NCI-H2029 treated with DMSO at 0.1 percent for 48 hours (cell line): Measurements from ENCODE around the gene ATP6V1G3.
"Not testable (repeated sequence)": the region's sequence is repeated elsewhere in the genome, so short reads cannot be mapped to it uniquely, and the experiment has no call there.

ENCODE experiments used
- DNase-seq: peaks from one replicate; lab custom pipeline; 2025; lab: John Stamatoyannopoulos, UW

The ATP6V1G3 gene, protein sequence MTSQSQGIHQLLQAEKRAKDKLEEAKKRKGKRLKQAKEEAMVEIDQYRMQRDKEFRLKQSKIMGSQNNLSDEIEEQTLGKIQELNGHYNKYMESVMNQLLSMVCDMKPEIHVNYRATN

DNA sequence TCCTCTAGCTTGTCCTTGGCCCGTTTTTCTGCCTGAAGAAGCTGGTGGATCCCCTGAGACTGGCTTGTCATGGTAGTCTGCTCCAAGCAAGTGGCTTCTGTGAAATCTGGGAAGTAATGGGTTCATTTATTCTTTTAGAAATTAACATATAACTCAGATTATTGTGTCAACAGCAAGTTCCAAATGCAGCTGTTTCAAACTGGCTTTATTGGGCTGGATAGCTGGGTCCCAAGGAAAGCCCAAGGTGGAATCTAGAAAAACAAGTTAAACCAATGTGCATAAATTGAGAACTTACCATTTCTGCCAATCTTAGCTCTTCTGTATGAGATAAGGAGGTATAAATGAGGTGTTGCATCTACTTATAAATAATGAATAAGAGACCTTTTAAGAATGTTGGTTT, at the start of gene ATP6V1G3:
ATP6V1G3 (minus strand) TSS at position 101 of the 400 bp plus-strand sequence; CDS start at position 71, 30 bp downstream.
- DNase-seq = no peak

DNA sequence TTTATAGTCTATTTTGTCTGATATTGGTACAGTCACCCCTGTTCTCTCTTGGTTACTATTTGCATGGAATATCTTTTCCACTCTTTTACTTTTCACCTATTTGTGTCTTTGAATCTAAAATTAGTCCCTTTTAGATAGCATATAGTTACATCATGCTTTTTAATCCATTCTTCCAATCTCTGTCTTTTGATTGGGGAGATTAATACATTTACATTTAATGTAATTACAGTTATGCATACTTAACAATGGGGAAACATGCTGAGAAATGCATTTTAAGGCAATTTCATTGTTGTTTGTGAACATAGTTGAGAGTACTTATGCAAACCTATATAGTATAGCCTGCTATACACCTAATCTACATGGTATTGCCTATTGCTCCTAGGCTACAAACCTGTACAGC, 48.4 kb upstream of the ATP6V1G3 start:
- DNase-seq = no peak

DNA sequence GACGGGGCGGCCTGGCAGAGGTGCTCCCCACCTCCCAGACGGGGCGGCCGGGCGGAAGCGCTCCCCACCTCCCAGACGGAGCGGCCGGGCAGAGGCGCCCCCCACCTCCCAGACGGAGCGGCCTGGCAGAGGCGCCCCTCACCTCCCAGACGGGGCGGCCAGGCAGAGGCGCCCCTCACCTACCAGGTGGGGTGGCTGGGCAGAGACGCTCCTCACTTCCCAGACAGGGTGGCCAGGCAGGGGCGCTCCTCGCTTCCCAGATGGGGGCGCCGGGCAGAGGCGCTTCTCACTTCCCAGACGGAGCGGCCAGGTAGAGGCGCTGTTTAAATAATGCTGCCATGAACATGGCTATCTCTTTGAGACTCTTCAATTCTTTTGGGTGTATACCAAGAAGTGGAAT, 43.7 kb upstream of the ATP6V1G3 start:
- no peak for DNase-seq

- not testable (repeated sequence) for DNase-seq
Measured at GRCh38 chr1:198583209-198583802, 42.8 kb upstream of the ATP6V1G3 start.

DNA sequence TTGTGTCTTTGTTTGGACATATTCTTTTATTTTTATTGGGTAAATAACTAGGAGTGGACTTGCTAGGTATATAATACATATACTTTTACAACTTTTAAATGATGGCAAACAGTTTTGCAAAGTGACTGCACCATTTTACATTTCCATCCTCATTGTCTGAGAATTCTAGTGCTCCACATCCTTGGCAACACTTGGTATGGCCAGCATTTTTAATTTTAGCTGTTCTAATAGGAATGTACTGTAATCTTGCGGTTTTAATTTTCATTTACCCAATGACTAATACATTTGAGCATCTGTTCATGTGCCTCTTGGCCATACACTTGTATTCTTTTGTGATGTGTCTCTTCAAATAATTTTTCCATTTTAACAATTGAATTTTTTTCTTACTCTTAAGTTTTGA, 37.0 kb upstream of the ATP6V1G3 start:
- DNase-seq = no peak

DNA sequence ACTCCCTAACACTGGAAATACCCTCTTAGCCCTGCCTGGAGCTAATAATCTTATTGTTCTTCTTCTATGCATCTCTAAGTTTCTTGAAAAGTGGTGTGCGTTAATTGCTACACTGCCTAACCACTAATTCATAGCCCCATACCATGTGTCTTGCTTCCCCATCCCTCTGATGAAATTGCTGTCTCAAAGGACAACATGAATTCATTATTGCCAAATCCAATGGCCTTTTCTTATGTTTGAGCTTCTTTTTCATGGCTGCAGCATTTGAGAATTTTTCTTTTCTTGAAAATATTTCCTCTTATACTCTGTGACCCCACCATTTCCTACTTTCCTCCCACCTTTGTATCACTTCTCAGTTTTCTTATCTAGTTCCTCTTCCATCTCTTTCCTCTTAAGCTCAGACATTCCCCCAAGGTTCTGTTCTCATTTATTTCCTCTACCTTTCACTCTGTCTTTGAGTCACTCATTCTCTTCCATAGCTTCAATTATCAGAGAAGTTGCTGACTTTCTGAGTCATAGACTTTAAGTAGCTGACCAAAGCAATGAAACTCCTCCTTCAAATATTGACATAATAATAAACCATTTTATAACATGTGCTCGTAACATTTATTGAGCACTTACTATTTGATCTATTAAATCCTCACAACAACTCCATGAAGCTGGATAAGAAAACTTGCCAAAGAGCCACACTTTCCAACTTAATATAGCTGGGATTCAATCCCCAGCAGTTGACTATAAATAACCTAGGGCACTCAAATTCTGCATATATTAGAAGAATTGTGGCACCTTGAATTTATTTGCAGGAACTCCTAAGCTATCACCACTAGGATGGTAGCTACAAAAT, 35.5 kb upstream of the ATP6V1G3 start:
- DNase-seq = no peak

GRCh38 chr1:198575292-198575691, 34.8 kb upstream of the ATP6V1G3 start:
- DNase-seq = no peak

DNA sequence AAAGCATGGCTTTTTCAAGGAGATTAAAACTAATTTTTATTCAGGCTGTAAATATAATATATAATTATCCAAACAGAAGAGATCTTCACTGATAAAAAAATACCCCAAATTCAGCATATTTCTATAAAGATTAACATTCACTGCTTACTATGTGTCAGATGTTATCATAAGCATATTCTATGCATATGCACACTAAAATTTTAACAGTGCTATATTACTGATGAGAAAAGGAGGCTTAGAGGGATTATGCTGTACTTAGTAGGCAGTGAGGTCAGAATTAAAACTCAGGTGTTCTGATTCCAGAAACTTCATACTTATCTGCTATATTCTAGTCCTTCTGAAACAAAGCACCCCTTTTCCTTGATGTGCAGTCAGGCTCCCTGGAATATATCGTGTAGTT, 33.8 kb upstream of the ATP6V1G3 start:
- no peak for DNase-seq

- no peak for DNase-seq
Measured at GRCh38 chr1:198564716-198565115, 24.2 kb upstream of the ATP6V1G3 start.

DNA sequence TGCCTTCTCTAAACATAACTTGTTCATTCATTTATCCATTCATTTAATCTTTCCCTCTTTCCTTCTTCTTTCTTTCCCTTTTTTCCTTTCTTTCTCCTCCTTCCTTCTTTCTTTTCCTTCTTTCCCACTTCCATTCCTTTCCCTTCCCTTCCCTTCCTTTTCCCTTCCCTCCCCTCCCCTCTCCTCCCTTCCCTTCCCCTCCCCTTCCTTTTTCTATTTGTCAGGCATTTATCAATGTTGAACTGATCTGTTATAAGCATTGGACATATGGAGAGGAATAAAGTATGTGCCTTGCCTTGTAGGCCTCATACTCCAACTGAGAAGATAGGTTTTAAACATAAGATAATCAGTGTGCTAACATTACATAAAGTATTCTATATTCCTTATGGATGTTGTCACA, 23.7 kb upstream of the ATP6V1G3 start:
- no peak for DNase-seq

DNA sequence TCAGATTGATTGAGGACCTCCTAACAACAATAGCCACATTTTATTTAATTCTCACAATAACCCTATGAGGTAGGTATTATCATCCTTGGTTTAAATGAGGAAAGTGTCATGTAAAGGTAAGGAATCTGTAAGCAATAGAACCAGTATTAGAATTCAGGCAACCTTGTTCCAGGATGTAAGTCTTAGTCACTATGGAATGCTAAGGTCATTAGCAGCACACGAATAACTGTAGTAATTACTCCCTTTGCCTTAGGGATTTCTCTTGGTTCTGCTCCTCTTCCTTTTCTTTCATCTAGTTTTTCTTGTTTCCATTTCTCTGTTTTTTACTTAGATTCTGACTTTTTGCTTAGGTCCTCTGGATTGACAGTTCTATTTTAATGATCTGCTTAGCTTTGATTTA, 23.1 kb upstream of the ATP6V1G3 start:
- no peak for DNase-seq

DNA sequence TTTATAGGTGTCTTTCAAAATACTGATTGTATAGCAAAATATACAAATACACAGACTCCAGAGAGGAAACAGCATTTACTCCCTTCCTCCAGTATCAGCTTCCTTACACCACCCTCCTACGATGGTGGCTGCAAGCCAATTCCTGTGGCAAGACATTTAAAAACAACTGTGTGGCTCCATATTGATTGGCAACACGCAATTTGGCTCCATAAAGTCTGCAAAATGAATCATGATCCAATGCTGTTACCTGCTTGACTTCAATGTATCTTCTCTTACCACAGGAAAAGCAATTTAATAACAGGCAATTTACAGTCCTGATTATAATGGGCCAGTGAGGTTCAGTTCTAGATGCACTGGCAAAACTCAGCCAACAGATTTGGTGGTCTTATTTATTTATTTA, 19.7 kb upstream of the ATP6V1G3 start:
- no peak for DNase-seq

GRCh38 chr1:198559362-198559761, 18.9 kb upstream of the ATP6V1G3 start:
- DNase-seq = no peak

DNA sequence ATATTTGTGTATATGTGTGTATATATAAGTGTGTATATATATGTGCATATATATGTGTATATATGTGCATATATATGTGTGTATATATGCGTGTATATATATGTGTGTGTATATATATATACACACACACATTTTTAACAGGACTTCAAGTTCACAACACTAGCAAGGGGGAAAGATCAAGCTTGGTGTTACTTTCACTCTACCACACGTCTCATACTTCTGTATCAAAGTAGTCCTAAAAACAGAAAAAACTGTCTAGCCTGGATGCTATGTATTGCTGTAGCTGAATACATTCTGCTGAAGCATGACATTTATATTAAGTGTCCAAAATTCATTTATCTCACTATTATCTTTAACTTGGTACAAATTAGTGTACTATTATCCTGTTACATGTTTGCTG, 17.9 kb upstream of the ATP6V1G3 start:
- DNase-seq = no peak

DNA sequence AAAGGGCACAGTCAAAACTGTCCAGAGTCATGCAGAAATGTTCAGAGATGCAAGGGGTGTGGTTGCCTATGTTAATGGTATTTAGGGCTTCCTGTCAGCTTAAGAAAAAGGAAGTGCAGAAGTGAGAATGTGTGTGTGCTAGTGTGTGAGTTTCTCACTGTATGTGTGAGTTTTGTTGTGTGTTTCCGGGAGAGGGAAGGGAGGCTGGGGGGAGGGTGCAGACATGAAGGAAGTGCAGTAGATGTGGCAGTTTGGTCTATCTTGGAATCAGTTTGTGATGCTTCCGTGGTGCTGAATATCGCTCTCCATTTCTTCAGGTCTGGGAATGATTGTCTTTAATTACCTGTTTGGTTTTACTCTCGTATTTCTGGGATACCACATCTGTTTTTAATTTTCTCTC, 16.5 kb upstream of the ATP6V1G3 start:
- DNase-seq = no peak

- no peak for DNase-seq
Measured at GRCh38 chr1:198552668-198553416, 12.4 kb upstream of the ATP6V1G3 start.

- no peak for DNase-seq
Measured at GRCh38 chr1:198550941-198551524, 10.6 kb upstream of the ATP6V1G3 start.

DNA sequence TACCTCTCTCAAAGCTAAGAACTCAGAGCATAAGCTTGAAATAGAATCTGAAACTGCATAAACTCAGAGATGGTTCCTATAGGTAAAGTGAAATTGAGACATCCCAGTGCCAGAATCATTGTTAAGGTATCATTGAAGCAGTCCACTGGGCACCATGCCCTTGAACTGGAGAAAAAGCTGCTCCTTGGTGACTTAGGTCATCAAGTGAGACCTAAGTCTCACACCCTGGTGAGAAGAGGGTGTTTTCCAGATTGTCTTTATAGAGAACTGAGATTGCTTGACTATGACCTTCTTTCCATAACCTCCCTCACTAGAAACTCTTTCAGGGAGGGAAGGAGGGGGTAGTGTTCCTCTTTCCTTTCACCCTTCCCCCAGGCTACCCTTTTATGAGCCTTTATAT, 9.4 kb upstream of the ATP6V1G3 start:
- no peak for DNase-seq

GRCh38 chr1:198548890-198549289, 8.4 kb upstream of the ATP6V1G3 start:
- DNase-seq = no peak

DNA sequence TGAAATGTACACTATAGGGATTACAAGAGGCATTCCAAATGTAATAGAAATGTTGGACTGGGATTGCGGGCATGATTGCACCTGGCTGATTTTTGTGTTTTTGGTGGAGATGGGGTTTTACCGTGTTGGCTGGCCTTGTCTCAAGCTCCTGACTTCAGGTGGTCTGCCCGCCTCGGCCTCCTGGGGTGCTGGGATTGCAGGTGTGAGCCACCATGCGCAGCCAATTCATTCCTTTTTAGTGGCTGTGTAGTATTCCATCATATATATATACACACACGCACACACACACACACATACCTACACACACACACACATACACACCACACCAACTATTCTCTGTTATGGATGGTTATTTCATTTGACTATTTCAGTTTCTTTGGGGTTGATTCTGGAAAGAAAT, 4.7 kb upstream of the ATP6V1G3 start:
- no peak for DNase-seq

DNA sequence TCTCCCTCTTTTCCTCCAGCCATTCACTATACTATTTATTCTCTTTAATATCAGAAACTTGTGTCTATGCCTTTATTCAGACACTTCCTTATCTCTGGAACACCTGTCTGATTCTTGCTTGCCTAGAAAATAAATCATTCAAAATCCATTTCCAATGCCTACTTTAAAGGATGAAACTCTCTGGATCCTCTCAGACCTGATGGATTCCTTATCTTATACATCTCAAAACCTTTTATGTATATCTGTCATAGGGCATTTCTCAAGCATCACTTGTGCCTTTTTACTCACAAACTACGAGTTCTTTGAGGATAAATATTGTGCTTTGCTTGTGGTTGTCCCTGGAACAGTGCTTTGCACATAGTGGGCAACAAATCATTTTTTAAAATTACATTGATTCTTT, 3.8 kb upstream of the ATP6V1G3 start:
- no peak for DNase-seq

- no peak for DNase-seq
Measured at GRCh38 chr1:198543670-198544260, 3.3 kb upstream of the ATP6V1G3 start.
